ENCODE results near the gene EMC8. TPM values are rescaled to one million over a fixed set of nuclear protein-coding genes. Genes with fewer than 3 reads are reported as not detected.

The EMC8 gene
- total and polyA plus RNA-seq, 2 experiments from 2014 or later = 42.8 to 54.8 TPM

GRCh38 chr16:85845266-85845665 is 45.9 kb upstream of the EMC8 start:
- Histone ChIP-seq H3K4me3 (no peak overlapping the region), H3K27ac (no peak overlapping the region), H3K27me3 (peaks cover under 1% of the 10 kb centered on the region), H3K4me1 (ENCODE audit: low read depth) (peaks cover 12% of the 10 kb centered on the region), H3K9me3 (ENCODE audit: low read depth) (no peaks in the 10 kb centered on the region), H3K36me3 (no peaks in the 10 kb centered on the region)
- no peak for DNase-seq (ENCODE audit: low read depth in 1 of 2, low spot score in 1 of 2)
- no peak for TF ChIP-seq CTCF (IDR thresholded peaks at IDR 0.05; ENCODE audit: low read depth, low read length)

GRCh38 chr16:85844786-85845185 is 45.4 kb upstream of the EMC8 start:
- Histone ChIP-seq H3K4me3 (no peak overlapping the region), H3K4me1 (ENCODE audit: low read depth) (peaks cover 7% of the 10 kb centered on the region), H3K27ac (peak overlapping the region; percentile 25), H3K27me3 (peaks cover 3% of the 10 kb centered on the region), H3K9me3 (ENCODE audit: low read depth) (no peaks in the 10 kb centered on the region), H3K36me3 (no peaks in the 10 kb centered on the region)
- DNase-seq (ENCODE audit: low read depth in 1 of 2, low spot score in 1 of 2) = peak; percentile 35 to 47
- TF ChIP-seq CTCF (IDR thresholded peaks at IDR 0.05; ENCODE audit: low read depth, low read length) = no peak

GRCh38 chr16:85844169-85844481 is 44.8 kb upstream of the EMC8 start:
- DNase-seq (ENCODE audit: low read depth in 1 of 2, low spot score in 1 of 2) = no peak
- H3K27me3 ChIP-seq = peaks cover 3% of the 10 kb centered on the region
- H3K4me3 ChIP-seq = no peak overlapping the region
- no peaks in the 10 kb centered on the region for H3K9me3 ChIP-seq (ENCODE audit: low read depth)
- no peak overlapping the region for H3K27ac ChIP-seq
- TF ChIP-seq CTCF (IDR thresholded peaks at IDR 0.05; ENCODE audit: low read depth, low read length) = no peak
- no peaks in the 10 kb centered on the region for H3K36me3 ChIP-seq
- H3K4me1 ChIP-seq (ENCODE audit: low read depth) = peaks cover 6% of the 10 kb centered on the region

GRCh38 chr16:85843471-85844168 is 44.3 kb upstream of the EMC8 start:
- H3K9me3 ChIP-seq (ENCODE audit: low read depth) = no peaks in the 10 kb centered on the region
- DNase-seq (ENCODE audit: low read depth in 1 of 2, low spot score in 1 of 2) = no peak
- no peak overlapping the region for H3K27ac ChIP-seq
- TF ChIP-seq CTCF (IDR thresholded peaks at IDR 0.05; ENCODE audit: low read depth, low read length) = no peak
- no peaks in the 10 kb centered on the region for H3K36me3 ChIP-seq
- H3K4me1 ChIP-seq (ENCODE audit: low read depth) = peaks cover 6% of the 10 kb centered on the region
- no peak overlapping the region for H3K4me3 ChIP-seq
- H3K27me3 ChIP-seq = peaks cover 3% of the 10 kb centered on the region

GRCh38 chr16:85842848-85843247 is 43.5 kb upstream of the EMC8 start:
- peaks cover 6% of the 10 kb centered on the region for H3K4me1 ChIP-seq (ENCODE audit: low read depth)
- no peak for TF ChIP-seq CTCF (IDR thresholded peaks at IDR 0.05; ENCODE audit: low read depth, low read length)
- H3K36me3 ChIP-seq = no peaks in the 10 kb centered on the region
- peaks cover 3% of the 10 kb centered on the region for H3K27me3 ChIP-seq
- no peak overlapping the region for H3K4me3 ChIP-seq
- H3K27ac ChIP-seq = no peak overlapping the region
- no peak for DNase-seq (ENCODE audit: low read depth in 1 of 2, low spot score in 1 of 2)
- no peaks in the 10 kb centered on the region for H3K9me3 ChIP-seq (ENCODE audit: low read depth)
